Limb (tissue), 2 donors: ENCODE data around the gene FGD1.
"Not testable (repeated sequence)": the region's sequence is repeated elsewhere in the genome, so short reads cannot be mapped to it uniquely, and the experiment has no call there.

Experiments
- DNase-seq, 2 donors: peaks; one replicate each; pipeline ENCODE4 v3.0.0-alpha.2; 2016; ENCODE audit errors: extremely low spot score in 2 of 2

The FGD1 gene

GRCh38 chrX:54495814-54496516, at the start of gene FGD1:
TSS of gene FGD1 (minus strand) at chrX:54496234. CDS start at chrX:54495432, 802 bp downstream.
- DNase-seq, result peak; percentile 60 to 86

DNA sequence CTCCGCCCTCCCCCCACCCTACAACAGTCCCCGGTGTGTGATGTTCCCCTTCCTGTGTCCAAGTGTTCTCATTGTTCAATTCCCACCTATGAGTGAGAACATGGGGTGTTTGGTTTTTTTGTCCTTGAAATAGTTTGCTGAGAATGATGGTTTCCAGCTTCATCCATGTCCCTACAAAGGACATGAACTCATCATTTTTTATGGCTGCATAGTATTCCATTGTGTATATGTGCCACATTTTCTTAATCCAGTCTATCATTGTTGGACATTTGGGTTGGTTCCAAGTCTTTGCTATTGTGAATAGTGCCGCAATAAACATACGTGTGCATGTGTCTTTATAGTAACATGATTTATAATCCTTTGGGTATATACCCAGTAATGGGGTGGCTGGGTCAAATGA, 46.2 kb upstream of the FGD1 start:
- not testable (repeated sequence) for DNase-seq

DNA sequence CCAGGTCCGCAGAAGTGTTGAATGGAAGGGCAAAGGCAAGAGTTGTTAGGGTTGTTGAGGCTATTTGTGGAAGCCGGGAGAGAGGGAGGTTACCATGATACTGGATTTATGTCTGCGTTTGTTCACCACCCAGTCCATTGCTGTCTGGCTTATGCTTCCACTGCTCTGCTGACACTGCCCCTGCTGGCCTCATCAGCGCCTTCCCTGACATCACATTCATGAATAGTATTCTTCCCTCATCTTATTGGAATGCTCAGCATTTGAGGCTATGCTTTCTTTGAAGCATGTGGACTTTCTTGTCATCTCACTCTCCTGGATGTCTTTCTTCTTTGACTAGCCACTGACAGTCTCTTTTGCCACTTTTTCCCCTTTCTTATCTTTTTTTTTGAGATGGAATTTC, 44.3 kb upstream of the FGD1 start:
- DNase-seq, result no peak

- DNase-seq, result no peak
Observed at GRCh38 chrX:54534271-54534670, 38.2 kb upstream of the FGD1 start.

- no peak for DNase-seq
Observed at GRCh38 chrX:54530357-54530900, 34.4 kb upstream of the FGD1 start.

- DNase-seq, result peak; percentile 87 to 91
Observed at GRCh38 chrX:54529552-54530356, 33.7 kb upstream of the FGD1 start, which contains the start of gene GNL3L. TSS of gene GNL3L (plus strand) at chrX:54530219. CDS start at chrX:54532567, 2,348 bp downstream.

- DNase-seq, result no peak
Observed at GRCh38 chrX:54529151-54529550, 33.1 kb upstream of the FGD1 start.

DNA sequence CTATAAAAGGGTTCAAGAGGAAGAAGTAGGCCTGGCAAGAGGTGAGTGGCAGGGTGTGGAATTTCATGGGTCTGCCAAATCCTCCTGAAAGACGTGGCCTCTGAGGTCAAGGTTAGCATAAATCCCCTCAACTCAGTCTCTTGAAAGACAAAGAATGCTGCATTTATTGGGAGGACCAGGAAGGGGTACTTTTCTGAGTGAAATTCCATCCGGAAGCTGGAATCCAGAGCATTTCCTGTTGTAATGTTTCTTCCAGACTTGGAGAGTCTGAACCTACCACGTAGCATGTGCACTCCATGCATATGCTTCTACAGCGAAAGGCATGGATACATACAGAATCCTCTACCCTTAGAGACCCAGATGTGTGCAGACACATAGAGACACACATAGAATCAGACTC, 13.4 kb upstream of the FGD1 start:
- no peak for DNase-seq

GRCh38 chrX:54496936-54497335, 902 bp upstream of the FGD1 start:
- DNase-seq, result no peak

DNA sequence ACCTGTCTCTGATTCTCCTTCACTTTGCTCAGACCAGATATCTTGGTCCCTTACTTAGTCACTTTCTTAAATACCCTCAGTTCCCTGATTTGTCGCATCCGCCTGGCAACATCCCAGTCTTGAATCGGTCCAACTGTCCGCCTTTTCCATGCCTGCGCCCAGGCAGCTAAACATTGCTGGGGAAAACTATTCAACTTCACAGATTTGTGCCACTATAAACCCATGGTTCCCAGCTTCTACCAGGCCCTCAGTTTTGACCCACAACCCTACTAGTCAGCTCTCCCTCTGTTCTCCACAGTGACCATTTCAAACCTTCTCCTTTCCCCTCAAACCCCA, 451 bp upstream of the FGD1 start:
- DNase-seq, result no peak

GRCh38 chrX:54494989-54495813, 833 bp downstream of the FGD1 start:
- peak in 1 of 2 donors; percentile 44 for DNase-seq

DNA sequence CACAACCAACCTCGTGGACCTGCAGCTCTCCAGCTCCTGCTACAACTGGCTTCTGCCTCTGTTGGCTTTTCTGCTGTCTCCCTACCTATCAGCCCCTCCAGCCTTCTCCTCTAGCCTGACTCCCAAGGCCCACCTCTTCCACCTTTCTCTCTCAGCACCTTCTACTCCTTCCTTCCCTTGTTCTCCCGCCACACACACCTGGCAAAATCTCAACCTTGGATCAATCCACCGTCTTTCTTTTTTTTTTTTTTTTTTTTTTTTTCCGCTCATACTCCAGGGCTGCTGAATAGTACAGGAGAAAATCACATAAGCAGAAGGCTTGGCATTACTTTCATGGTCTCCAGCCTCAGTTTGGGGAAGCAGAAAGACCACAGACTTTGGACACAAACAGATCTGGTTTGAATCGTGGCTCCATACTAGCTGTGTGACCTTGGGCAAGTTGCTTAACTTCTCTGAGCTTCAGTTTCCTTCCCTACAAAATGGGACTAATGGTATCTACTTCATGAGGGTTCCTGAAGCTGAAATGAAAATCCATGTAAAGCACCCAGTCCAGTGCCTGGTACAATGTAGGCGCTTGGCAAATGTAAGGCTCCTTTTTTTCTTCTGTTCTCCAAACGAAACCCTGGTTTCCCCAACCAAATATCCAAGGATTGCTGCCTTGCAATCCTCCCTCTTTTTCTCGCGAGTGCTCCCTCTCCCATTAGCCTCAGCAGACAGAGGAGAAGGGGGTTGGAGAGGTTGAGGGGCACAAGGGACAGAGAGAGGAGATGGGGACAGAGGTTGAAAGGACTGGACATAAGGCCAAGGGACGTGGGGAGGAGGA, 1.7 kb downstream of the FGD1 start:
- no peak for DNase-seq

- DNase-seq, result no peak
Observed at GRCh38 chrX:54492340-54492739, 3.7 kb downstream of the FGD1 start.

GRCh38 chrX:54489819-54490218, 6.2 kb downstream of the FGD1 start:
- not testable (repeated sequence) for DNase-seq

DNA sequence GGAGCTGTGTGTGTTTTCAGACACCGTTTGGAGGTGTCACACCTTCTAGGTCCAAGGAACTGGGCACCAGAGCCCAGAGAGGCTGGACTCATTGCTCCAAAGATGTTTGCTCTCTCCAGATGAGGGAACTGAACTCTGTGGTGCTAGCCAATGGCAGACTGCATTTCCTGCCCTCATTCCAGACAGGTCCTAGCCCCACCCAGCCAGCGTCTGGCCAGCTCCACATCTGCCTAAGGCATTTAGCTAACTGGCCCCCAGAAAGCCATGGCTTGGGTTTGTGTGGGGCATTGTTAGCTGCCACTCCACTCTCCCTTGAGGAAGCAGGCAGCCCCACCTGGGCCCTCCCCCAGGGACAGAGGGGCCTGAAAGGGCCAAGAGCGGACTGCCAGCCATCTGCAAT, 11.4 kb downstream of the FGD1 start:
- DNase-seq, result no peak

DNA sequence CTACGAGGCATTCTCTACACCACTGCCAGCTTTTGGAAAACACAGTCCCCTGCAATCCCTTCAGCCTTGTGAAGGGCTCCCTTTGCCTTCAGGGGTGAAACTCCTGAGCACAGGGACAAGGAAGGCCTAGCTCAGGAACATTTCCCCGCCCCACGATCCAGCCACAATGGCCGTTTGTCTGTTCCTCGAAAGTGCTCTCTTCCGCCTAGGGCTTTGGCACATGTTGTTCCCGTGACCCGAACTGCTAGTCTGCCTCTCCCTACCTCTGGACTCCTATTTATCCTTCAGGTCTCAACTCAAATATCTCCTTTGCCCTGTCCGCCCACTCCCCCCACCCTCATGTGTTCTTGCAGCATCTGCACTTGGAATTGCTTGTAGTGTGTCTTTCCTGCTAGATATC, 12.1 kb downstream of the FGD1 start:
- no peak for DNase-seq

GRCh38 chrX:54482839-54483593, 13.0 kb downstream of the FGD1 start:
- DNase-seq, result peak in 1 of 2 donors; percentile 52

- DNase-seq, result no peak
Observed at GRCh38 chrX:54479136-54480111, 16.6 kb downstream of the FGD1 start.
